HG02798 (cell line): ENCODE measurements around the gene ARPC1B.
A peak's percentile ranks its signal among the peaks of the same experiment; 100 is the strongest.
"Not testable (repeated sequence)": the region's sequence is repeated elsewhere in the genome, so short reads cannot be mapped to it uniquely, and the experiment has no call there.

ENCODE experiments used
- ATAC-seq: cut with Tn5 transposase; IDR thresholded peaks from one replicate; pipeline ENCODE4 v1.9.1; 2021; ENCODE audit warnings: mild to moderate bottlenecking; ENCODE audit not compliant: unreplicated experiment, poor library complexity

ARPC1B gene

DNA sequence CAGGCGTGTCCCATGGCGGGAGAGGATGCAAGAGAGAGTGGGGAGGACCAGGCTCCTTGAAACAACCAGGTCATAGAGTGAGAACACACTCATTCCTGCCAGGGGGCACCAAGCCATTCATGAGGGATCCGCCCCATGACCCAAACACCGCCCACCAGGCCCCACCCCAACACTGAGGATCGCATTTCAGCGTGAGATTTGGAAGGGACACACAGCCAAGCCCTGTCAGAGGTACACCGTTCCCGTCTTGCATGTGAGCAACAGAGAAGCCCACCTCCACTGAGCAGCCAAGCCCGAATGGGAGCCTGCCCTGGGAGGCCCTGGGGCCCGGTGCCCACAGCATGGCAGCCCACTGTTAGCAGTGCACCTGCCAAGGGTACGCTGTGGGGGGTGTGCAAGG, 7.9 kb upstream of the ARPC1B start:
- no peak for ATAC-seq

DNA sequence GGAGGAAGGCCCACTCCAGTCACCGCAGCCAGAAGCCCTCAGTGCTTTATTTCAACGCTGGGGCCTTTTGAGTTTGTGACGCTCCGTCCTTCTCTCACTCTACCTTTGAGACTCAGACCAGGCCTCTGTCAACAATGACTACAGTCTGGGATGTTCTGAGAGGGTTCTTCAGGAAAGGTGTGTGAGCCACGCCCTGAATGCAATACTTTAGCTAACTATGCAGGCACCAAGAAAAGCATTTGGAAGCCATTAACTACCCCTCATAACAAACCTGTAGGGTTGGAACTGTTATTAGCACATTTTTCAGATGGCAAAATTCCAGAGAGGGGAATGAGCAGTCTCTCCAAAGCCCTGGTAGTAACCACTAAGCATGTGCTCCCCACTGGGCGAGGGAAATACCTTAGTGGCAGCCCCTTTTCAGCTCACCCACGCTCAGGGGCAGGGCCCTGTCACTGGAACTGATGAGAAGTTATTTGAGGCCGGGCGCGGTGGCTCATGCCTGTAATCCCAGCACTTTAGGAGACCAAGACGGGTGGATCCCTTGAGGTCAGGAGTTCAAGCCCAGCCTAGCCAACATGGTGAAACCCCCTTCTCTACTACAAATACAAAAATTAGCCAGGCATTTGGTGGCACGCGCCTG, 5.7 kb upstream of the ARPC1B start:
- no peak for ATAC-seq

DNA sequence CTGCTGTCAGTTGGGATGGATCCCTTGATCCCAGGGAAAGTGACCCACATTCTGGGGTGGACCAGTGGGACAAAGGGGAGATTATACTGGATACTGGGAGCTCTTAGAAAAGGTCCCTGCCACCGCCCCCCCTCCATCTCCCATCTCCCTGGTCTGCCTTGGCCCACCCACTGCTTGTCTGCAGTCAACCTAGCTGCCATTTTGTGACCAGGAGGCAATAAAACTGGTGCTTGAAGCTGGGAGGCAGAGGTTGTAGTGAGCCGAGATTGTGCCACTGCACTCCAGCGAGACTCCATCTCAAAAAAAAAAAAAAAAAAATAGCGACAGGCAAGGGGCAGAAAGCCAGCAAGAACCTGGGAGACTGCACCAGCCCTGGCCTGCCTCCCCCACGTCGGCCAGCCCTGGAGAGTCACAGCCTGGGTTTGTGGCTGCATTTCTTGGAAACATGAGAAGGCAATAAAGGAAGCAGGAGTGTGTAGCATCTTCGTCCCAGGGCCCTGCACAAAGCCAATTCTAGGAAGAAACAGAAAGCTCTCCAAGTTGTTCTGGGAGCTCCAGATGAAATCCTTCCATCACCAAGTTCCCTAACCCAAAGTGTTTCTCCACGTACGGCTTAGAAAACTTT, 4.7 kb upstream of the ARPC1B start:
- no peak for ATAC-seq

DNA sequence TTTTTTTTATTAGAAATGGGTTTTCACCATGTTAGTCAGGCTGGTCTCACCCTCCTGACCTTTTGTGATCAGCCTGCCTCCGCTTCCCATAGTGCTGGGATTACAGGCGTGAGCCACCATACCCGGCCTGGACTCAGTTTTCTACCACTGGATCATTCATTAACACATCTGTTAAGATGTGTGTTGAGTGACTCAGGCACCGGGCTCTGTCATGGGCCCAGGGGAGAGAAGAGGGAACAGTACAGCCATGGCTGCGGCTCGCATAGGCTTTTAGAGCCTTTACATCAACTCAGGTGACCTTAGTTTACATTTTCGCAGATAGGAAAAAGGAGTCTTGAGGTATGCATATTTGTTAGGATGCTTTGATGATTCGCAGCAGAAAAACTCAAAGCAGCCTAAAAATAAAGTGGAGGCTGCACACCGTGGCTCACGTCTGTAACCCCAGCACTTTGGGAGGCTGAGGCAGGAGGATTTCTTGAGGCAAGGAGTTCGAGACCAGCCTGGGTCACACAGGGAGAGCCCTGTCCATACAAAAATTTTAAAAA, 3.1 kb upstream of the ARPC1B start:
- ATAC-seq, result no peak

DNA sequence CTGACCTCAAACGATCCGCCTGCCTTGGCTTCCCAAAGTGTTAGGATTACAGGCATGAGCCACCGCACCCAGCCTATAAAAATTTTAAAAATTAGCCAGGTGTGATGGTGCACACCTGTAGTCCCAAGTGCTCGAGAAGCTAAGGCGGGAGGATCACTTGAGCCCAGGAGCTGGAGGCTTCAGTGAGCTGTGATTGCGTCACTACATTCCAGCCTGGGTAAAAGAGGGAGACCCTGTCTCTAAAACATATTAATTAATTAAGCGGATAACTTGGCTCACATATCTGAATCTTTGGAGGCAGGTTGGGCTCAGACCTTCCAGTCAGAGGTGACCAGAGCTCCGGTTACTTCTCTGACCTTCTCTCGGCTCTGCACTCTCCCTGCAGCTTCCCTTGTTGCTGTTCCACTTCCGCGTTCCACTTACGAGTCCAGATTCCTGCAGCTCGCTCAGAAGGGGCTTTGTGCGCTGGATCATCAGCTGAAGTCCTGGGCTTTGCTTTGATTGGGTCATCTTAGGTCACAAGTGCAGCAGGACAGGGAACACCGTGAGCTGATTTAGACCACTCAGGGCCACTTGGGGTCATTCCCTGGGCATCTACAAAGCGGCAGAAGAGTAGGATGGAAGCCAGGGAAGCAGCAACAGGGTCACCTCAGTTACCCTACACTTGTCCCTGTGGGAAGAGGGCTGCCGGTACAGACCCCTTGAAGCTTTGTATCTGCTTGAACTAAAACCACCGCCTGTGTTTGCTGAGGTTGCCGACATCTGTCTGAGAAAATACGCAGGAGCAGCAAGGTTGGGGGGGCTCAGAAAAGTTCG, 2.0 kb upstream of the ARPC1B start:
- ATAC-seq, result no peak

DNA sequence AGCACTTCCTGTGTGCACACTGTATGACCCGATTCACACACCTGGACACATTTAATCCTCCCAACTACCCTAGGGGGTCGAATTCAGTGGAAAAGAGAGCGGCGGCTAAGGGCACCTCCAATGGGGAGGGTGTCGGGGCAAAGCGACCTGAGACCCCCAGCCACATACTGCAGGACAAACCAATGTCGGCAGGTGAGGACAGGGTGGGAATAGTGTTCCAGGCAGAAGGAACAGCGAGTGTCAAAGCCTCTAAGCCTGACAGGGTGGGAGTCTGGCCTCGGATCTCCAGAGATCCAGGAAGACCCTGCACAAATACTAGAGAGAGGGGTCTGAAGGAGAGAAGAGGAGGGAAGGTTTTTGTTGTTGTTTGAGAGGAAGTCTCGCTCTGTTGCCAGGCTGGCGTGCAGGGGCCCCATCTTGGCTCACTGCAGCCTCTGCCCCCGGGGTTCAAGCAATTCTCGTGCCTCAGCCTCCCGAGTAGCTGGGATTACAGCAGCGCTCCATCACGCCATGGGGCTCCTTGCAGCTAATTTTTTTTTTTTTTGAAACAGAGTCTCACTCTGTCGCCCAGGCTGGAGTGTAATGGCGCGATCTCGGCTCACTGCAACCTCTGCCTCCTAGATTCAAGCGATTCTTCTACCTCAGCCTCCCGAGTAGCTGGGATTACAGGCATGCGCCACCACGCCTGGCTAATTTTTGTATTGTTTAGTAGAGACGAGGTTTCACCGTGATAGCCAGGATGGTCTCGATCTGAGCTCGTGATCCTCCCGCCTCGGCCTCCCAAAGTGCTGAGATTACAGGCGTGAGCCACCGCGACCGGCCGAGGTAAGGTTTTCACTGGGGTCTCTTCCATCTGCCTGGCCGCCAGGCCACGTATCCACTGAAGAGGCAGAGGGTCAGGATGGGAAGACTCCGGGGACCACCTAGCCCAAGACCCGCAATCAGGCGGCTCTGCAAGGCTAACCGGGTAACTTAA, 1.2 kb upstream of the ARPC1B start:
- no peak for ATAC-seq

DNA sequence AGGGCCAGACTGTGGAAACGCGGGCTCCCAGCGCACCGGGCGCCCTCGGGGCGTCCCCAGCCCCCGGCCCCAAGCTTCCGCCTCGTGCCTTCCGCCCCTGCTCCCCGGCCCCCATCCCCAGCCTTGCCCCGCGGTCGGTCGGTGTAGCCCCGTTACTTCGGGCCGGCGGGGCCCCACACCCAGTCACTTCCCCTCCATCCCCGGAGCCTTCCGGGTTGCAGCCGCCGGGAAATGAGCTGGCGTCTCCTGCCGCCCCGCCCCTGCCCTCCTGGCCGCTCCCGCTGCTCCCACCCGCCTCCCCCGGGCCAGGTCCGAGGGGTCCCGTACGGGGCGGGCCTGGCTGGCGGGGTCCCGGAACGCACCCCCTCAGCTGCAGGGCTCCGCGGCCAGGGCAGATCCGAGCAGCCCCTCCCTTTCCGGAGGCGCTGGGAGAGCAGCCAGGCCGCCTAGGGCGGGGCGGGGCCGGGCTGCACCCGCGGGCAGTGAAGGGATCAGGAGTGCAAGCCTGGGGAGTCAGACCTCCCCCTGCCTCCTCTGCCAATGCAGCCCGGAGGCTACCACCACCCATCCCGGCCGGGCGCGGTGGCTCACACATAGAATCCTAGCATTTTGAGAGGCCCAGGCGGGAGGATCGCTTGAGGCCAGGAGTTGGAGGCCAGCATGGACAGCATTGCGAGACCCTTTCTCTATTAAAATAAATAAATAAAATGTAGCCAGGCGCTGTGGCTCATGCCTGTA, 709 bp downstream of the ARPC1B start:
- ATAC-seq, result peak; percentile 54

DNA sequence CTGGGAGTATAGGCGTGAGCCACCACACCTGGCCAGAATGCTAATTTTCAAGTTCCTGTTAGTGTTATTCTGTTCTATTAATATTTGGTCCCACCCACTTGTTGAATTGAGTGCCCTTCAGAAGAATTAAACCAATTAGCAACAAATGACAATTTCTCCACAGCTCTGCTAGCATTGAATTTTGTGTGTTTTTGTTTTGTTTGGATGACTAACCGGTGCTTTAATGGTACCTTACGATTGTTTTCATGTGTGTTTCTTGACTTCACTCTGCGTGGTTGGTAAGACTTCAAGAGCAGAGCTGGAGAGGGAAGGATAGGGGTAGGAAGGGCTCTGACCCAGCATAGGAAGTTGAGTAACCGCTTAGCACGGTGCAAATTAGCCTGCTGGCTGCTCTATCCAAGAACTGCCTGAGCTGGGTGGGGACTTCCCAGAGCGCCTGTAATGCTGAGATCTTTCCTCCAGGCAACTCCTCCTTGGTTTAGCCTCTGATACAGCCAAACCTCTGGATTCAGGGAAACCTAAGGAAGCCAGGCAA, 4.6 kb downstream of the ARPC1B start:
- ATAC-seq, result no peak

DNA sequence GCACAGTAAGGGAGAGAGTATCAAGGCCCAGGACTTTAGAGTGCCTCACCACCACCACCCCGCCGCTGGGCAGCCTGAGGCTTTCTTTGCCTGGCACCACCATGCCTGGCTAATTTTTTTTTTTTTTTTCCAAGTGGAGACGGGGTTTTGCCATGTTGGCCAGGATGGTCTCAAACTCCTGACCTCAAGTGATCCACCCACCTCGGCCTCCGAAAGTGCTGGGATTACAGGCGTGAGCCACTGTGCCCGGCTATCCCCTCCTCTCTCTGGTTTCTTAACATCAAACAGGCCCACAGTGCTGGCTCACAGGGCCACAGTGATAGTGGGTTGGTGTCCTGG, 5.1 kb downstream of the ARPC1B start:
- not testable (repeated sequence) for ATAC-seq

DNA sequence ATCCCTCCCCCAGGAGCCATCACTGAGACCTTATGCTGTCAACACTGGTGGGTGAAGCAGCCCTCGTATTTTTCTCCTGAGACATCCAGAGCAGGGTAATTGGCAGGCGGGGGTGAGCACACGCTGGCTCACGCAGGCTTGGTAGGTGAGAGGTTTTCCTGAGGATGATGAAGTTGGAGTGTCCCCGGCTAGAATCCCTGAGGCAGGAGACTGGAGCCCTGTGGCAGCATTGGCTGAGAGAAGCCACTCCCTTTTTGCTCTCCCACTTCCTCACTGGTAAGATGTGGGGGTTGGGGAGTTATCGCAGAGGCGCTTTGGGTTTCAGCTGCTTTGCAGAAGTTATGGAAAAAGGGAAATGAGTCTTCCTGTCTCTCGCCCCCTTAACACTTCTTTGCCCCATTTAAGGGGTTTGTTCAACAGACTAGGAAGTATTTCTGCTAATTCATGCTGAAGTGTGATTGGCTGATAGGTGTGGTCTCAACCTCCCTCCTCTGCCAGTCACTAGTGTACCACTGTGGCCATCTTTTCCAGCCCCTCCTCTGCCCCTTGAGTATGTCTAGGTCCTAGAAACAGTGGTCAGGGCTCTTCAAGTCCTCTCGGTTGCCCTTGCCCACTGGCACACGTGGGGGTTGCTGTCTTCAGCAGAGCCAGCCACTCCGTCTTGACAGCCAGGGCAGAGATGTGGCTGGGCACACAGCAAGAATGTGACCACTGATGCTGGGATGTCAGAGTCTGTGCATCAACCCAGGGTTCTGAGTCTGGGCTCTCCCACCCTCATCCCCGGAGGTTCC, 5.7 kb downstream of the ARPC1B start:
- peak; percentile 36 for ATAC-seq

DNA sequence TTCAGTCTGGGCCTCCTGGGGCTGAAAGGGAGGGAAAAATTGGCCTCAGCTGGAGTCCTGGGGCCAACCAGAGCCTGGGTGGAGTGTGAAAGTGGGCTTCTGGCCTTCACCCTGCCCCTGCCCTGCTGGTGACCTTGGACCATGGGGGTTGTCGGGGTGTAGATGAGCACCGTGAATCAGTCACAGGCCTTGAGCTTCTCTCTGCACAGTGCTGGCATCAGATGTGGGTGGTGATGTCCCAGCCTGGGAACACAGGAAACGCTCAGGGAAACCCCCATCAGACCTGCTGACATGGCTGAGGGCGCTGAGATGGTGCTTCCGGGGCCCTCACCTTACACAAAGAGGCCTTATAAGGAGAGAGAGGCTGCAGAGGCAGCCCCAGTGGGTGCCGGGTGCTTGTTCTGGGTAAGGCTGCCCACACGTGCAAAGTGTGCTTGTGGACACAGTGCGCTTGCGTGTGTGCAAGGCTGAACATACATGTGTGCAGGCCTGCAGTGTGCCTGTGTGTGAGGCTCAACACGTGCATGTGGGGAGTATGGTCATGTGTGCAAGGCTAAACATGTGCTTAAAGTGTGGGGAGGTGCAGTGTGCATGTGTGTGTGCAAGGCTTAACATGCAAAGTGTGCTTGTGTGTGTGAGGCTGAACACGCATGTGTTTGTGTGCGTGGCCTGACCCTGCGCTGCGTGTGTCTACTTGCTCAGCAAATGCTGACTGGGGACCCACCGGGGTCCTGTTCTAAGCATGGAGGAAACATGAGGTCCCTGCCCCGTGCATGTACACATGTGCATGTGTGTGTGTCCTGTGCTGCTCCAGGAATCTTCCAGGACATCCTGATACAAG, 6.5 kb downstream of the ARPC1B start:
- peak; percentile 82 for ATAC-seq

DNA sequence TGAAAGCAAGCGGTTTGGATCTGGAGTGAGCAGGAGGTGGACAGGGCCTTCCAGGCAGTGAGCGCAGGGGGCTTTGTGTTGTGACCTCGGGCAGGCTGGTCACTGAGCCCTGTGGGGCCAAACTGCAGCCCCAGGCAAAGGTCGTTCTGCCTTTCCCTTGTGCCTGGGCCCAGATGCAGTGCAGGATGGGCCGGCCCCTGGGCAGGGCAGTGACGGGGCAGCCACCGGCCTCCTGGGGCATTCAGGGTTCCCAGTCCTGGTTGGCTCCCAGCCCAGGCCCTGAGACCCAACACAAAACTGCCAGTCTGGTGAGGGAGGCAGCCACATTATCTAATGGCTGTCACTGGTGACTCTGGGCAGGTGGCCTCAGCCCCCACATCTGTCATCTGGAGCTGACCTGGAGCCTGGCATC, 7.1 kb downstream of the ARPC1B start:
- ATAC-seq, result no peak

DNA sequence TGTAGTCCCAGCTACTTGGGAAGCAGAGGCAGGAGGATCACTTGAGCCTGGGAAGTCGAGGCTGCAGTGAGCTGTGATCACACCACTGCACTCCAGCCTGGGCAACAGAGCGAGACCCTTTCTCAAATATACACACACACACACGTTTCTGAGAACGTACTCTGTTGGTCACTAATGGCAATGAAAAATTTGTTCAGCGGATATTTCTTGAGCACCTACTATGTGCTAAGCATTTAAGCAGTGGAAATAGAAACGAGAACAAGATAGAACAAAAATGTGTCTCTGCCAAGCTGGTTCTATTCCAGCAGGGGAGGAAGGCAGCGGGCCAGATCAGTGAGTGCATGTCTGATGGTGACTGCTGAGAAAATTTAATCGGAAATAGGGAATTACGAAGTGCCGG, 8.7 kb downstream of the ARPC1B start:
- no peak for ATAC-seq

DNA sequence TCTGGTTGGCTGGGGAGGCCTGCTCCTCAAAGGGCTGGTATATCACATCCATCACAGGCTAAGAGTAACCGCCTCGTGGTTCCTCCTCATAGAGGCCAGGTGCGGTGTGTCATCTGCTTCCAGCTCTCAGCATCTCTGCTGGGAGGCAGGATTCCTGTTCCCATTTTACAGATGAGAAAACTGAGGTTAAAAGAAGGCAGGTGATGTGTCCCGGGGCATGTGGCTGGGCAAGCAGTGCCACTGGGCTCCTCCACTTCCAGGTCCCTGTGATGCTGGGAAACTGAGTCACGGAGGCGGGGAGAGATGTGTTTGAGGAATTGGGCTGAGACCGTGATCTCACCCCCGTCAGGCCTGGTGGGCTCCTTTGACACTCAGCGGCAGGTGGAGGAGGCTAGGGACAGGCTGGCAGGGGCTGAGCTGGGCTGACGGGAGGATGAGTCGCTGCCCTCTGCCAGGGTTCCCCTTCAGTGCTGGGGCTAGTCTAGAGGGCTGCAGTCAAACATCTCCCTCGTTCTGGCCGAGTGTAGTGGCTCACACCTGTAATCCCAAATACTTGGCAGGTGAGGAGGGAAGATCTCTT, 9.4 kb downstream of the ARPC1B start:
- ATAC-seq, result no peak

DNA sequence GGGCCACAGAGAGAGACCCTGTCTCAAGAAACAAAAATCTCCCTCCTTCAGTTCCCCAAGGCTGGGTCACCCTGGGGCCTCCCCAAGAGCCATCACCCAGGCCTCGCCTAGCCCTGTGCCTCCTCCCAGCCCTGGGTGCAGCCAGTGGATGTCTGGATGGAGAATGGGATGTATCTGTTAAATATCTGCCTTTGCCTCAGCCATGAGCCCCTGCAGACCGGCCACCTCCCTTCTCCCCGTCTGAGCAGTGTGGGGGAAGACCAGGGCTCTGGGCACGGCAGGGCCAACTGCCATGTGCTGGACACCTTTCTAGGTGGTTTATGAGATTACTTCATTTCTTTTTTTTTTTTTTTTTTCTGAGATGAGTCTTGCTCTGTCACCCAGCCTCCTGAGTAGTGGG, 10.0 kb downstream of the ARPC1B start:
- ATAC-seq, result no peak

DNA sequence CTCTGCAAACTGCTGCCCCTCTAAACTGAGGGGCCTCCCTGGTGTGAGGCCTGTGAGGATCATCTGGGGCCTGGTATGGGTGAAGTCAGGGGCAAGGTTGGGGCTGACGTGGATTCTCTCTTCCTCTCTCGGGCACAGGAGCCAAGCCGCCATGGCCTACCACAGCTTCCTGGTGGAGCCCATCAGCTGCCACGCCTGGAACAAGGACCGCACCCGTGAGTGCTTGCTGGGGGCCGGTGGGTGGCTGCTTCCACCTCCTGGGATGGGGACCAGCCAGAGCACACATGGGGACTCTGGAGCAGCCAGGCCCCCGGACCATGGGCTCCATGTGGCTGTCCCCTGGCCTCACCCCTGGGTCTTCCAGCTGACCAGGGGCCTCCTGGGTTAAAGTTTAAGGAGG, 11.0 kb downstream of the ARPC1B start:
- no peak for ATAC-seq

DNA sequence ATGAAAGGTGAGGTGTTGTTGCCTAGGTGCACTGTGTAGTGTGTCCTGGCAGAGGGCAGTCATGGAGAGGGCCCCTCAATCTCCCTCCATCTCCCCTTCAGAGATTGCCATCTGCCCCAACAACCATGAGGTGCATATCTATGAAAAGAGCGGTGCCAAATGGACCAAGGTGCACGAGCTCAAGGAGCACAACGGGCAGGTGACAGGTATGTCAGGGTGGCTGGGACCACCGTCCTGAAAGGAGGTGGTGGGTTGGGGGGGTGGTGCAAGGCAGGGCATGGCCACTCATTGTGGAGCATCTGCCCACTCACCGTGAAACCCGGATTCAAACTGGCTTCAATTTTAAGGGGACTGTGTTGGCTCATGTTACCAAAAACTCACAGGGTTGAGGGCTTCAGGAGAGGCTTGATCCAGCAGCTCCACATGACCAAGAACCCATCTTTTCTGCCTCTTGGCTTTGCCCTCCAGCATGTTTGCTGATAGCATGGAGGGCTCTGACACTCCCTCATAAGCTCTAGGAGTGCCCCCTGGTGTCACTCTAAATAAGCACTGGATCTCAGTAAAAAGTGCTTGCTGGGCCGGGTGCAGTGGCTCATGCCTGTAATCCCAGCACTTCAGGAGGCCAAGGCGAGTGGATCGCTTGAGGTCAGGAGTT, 12.2 kb downstream of the ARPC1B start:
- peak; percentile 32 for ATAC-seq
